Measurements from ENCODE around the gene PTGIS.

PTGIS gene

DNA sequence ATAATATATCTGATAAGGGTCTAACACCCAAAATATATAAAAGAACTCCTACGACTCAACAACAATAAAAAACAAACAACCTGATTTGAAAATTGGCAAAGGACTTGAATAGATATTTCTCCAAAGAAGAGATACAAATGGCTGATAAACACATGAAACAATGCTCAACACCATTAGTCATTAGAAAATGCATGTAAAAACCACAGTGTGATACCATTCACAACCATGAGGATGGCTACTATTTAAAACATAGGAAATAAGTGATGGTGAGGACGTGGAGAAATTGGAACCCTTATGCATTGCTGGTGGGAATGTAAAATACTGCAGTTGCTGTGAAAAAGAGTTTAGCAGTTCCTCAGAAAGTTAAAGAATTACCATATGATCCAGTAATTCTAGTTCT, 41.4 kb downstream of the PTGIS start:
- Histone ChIP-seq H3K9me3 (replicated peaks in 1 of 11) (peaks cover 14 to 18% (median 16%) of the 10 kb centered on the region in 11 experiments), H3K27me3 (peaks cover 0 to 8% (median 0%) of the 10 kb centered on the region in 11 experiments; a peak in 1 of 22 replicates), H3K4me1 (no peaks in the 10 kb centered on the region), H3K9ac (no peak overlapping the region), H4K20me1 (no peaks in the 10 kb centered on the region; a peak in 1 of 22 replicates), H3K27ac (no peak overlapping the region), H3K4me3 (no peak overlapping the region), H3K36me3 (peaks cover 0 to 11% (median 0%) of the 10 kb centered on the region in 11 experiments; a peak in 3 of 22 replicates), H3K4me2 (no peak overlapping the region)
- no peak for TF ChIP-seq Cebpa-rat (IDR thresholded peaks at IDR 0.05)

DNA sequence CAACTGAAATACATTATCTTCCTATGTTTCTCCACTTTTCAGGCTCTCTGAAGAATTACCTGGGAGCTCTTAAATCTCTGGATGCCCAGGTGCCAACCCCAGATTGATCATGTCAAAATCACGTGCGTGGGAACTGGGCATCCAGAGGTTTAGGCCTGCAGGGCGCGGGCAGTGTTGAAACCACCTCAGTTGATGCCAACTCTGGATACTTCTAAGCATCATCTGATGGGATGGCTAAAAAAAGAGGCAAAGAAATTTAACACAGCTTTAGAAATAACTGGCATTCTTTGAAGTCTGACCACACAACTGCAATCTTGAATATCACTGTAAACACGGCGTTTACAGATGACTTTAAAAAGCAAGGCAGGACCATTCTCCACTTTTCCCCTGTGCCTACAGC, 41.9 kb downstream of the PTGIS start:
- Histone ChIP-seq H3K27ac (no peak overlapping the region), H3K9me3 (replicated peaks in 1 of 11) (peaks cover 14 to 18% (median 16%) of the 10 kb centered on the region in 11 experiments), H3K4me3 (no peak overlapping the region), H3K27me3 (0 out of 22 replicates have a peak, but pooled peaks cover 0 to 4% (median 0%) of the 10 kb centered on the region in 11 experiments), H3K4me2 (no peak overlapping the region), H3K4me1 (no peaks in the 10 kb centered on the region), H4K20me1 (no peaks in the 10 kb centered on the region; a peak in 1 of 22 replicates), H3K36me3 (peaks cover 0 to 11% (median 0%) of the 10 kb centered on the region in 11 experiments; a peak in 3 of 22 replicates), H3K9ac (no peak overlapping the region)
- TF ChIP-seq Cebpa-rat (IDR thresholded peaks at IDR 0.05), result no peak

- peaks cover 0 to 11% (median 0%) of the 10 kb centered on the region in 11 experiments; a peak in 3 of 22 replicates for H3K36me3 ChIP-seq
- H3K4me2 ChIP-seq, result no peak overlapping the region
- no peaks in the 10 kb centered on the region for H3K27me3 ChIP-seq
- H3K27ac ChIP-seq, result no peak overlapping the region
- TF ChIP-seq Cebpa-rat (IDR thresholded peaks at IDR 0.05), result no peak
- no peaks in the 10 kb centered on the region; a peak in 1 of 22 replicates for H4K20me1 ChIP-seq
- H3K9me3 ChIP-seq (replicated peaks in 1 of 11), result peaks cover 14 to 18% (median 16%) of the 10 kb centered on the region in 11 experiments
- no peaks in the 10 kb centered on the region for H3K4me1 ChIP-seq
- no peak overlapping the region for H3K4me3 ChIP-seq
- H3K9ac ChIP-seq, result no peak overlapping the region
Observed at GRCh38 chr20:49523767-49524360, 44.1 kb downstream of the PTGIS start.

- Histone ChIP-seq H3K4me3 (no peak overlapping the region), H3K4me2 (no peak overlapping the region), H3K27me3 (no peaks in the 10 kb centered on the region), H3K27ac (no peak overlapping the region), H3K36me3 (peaks cover 0 to 11% (median 0%) of the 10 kb centered on the region in 11 experiments; a peak in 3 of 22 replicates), H3K9me3 (replicated peaks in 1 of 11) (peaks cover 14 to 18% (median 16%) of the 10 kb centered on the region in 11 experiments), H3K9ac (no peak overlapping the region), H3K4me1 (0 out of 20 replicates have a peak, but pooled peaks cover 0 to 5% (median 0%) of the 10 kb centered on the region in 10 experiments), H4K20me1 (no peaks in the 10 kb centered on the region; a peak in 1 of 22 replicates)
- TF ChIP-seq Cebpa-rat (IDR thresholded peaks at IDR 0.05), result no peak
Observed at GRCh38 chr20:49521356-49521755, 46.6 kb downstream of the PTGIS start.

- peaks cover 11 to 14% (median 12%) of the 10 kb centered on the region in 11 experiments for H3K9me3 ChIP-seq (replicated peaks in 1 of 11)
- TF ChIP-seq Cebpa-rat (IDR thresholded peaks at IDR 0.05), result no peak
- no peak overlapping the region for H3K27ac ChIP-seq
- peaks cover 0 to 9% (median 0%) of the 10 kb centered on the region in 11 experiments; a peak in 3 of 22 replicates for H3K36me3 ChIP-seq
- H3K4me2 ChIP-seq, result no peak overlapping the region
- H3K4me1 ChIP-seq, result 0 out of 20 replicates have a peak, but pooled peaks cover 0 to 5% (median 0%) of the 10 kb centered on the region in 10 experiments
- no peaks in the 10 kb centered on the region for H3K27me3 ChIP-seq
- H4K20me1 ChIP-seq, result no peaks in the 10 kb centered on the region; a peak in 1 of 22 replicates
- H3K9ac ChIP-seq, result no peak overlapping the region
- H3K4me3 ChIP-seq, result no peak overlapping the region
Observed at GRCh38 chr20:49519777-49520359, 48.1 kb downstream of the PTGIS start.

GRCh38 chr20:49519212-49519712, 48.7 kb downstream of the PTGIS start:
- no peak overlapping the region for H3K27ac ChIP-seq
- TF ChIP-seq Cebpa-rat (IDR thresholded peaks at IDR 0.05), result no peak
- H3K27me3 ChIP-seq, result no peaks in the 10 kb centered on the region
- 0 out of 20 replicates have a peak, but pooled peaks cover 0 to 5% (median 0%) of the 10 kb centered on the region in 10 experiments for H3K4me1 ChIP-seq
- no peak overlapping the region for H3K4me3 ChIP-seq
- H3K9me3 ChIP-seq (replicated peaks in 1 of 11), result peaks cover 5 to 8% (median 6%) of the 10 kb centered on the region in 11 experiments; a peak in 21 of 22 replicates
- H3K36me3 ChIP-seq, result peaks cover 0 to 3% (median 0%) of the 10 kb centered on the region in 11 experiments; a peak in 3 of 22 replicates
- H3K9ac ChIP-seq, result no peak overlapping the region
- H3K4me2 ChIP-seq, result no peak overlapping the region
- H4K20me1 ChIP-seq, result no peaks in the 10 kb centered on the region; a peak in 1 of 22 replicates

DNA sequence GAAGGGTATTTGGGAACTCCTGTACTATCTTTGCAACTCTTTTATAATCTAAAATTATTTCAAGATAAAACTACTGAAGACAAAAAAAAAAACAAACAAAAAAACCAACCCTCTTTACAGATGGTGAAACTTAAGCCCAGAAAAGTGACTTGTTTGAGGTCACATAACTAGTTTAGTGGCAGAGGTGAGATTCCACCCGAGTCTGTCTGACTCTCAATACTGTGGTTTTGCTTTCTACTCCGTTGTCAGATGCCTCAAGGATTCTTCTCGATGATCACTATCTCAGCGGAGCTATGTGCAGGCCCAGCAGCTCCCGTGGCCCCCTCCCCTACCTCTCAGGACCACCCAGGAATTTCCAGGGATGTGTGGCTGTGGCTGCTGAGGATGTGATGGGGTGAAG, 49.4 kb downstream of the PTGIS start:
- Histone ChIP-seq H3K4me1 (0 out of 20 replicates have a peak, but pooled peaks cover 0 to 5% (median 0%) of the 10 kb centered on the region in 10 experiments), H4K20me1 (no peaks in the 10 kb centered on the region), H3K9ac (no peak overlapping the region), H3K27ac (no peak overlapping the region), H3K36me3 (no peaks in the 10 kb centered on the region; a peak in 1 of 22 replicates), H3K4me2 (no peak overlapping the region), H3K27me3 (no peaks in the 10 kb centered on the region), H3K9me3 (replicated peaks in 1 of 11) (peaks cover 0 to 1% (median 0%) of the 10 kb centered on the region in 11 experiments; a peak in 2 of 22 replicates), H3K4me3 (no peak overlapping the region)
- TF ChIP-seq Cebpa-rat (IDR thresholded peaks at IDR 0.05), result no peak

GRCh38 chr20:49517805-49518100, 50.2 kb downstream of the PTGIS start:
- Histone ChIP-seq H3K4me2 (0 out of 22 replicates have a peak overlapping the region, but pooled peaks of 1 of the 11 experiments have one; percentile 9), H3K9me3 (replicated peaks in 1 of 11) (no peaks in the 10 kb centered on the region), H3K9ac (no peak overlapping the region), H3K36me3 (no peaks in the 10 kb centered on the region), H3K27ac (no peak overlapping the region), H3K4me3 (no peak overlapping the region), H3K27me3 (no peaks in the 10 kb centered on the region), H4K20me1 (no peaks in the 10 kb centered on the region), H3K4me1 (0 out of 20 replicates have a peak, but pooled peaks cover 0 to 5% (median 0%) of the 10 kb centered on the region in 10 experiments)
- TF ChIP-seq Cebpa-rat (IDR thresholded peaks at IDR 0.05), result no peak

All from BLaER1 treated with 17β-estradiol and CSF1 and Interleukin-3, amounts not matched to agents 10 nM and 100 nM (cell line).